ENCODE data around the gene PRDM16.

GRCh38 chr1:3234956-3235355 lies 166.0 kb downstream of the PRDM16 start:
- TF ChIP-seq CTCF (IDR thresholded peaks at IDR 0.05) (no peak), SIN3A (IDR thresholded peaks at IDR 0.05; ENCODE audit: borderline replicate concordance, insufficient read depth, low read depth, low read length) (no peak), REST (IDR thresholded peaks at IDR 0.05; ENCODE audit: insufficient read depth in 1 of 2, low read depth in 2 of 2, low read length in 1 of 2) (no peak), TCF7L2 (IDR thresholded peaks at IDR 0.05; ENCODE audit: low read depth, low read length) (no peak)
